ENCODE results near the gene SPINK8. TPM values are rescaled to one million over a fixed set of nuclear protein-coding genes. Genes with fewer than 3 reads are reported as not detected.

Gene SPINK8
- total RNA-seq, 2 experiments from 2014 or later, result not detected

- Mint-ChIP-seq H3K36me3 (peaks cover 27% of the 10 kb centered on the region), H3K27ac (peak overlapping the region; percentile 76), H3K27me3 (no peaks in the 10 kb centered on the region), H3K9me3 (ENCODE audit: low read depth) (no peaks in the 10 kb centered on the region), H3K4me1 (peaks cover 33% of the 10 kb centered on the region), H3K4me3 (peak overlapping the region; percentile 25)
- ATAC-seq (peak; percentile 24), DNase-seq (peak; percentile 46)
- CTCF ChIA-PET, result interaction anchor here (1.1 to 7.5 kb wide), 8 partner anchors 16 to 167 kb away, joined by 3 to 61 read pairs (median 4); partner anchors contain the start of gene ZNF589
These were observed 64.4 kb downstream of the SPINK8 start for GRCh38 chr3:48268936-48269561.

- DNase-seq (peak; percentile 90), ATAC-seq (peak; percentile 98)
- peak overlapping the region; percentile 76 for H3K27ac Mint-ChIP-seq
- no peaks in the 10 kb centered on the region for H3K27me3 Mint-ChIP-seq
- peaks cover 30% of the 10 kb centered on the region for H3K36me3 Mint-ChIP-seq
- H3K4me1 Mint-ChIP-seq, result peaks cover 31% of the 10 kb centered on the region
- CTCF ChIA-PET, result interaction anchor here (1.1 to 7.5 kb wide), 6 partner anchors 21 to 168 kb away, joined by 3 to 61 read pairs (median 4); partner anchors contain the start of gene ZNF589
- peak overlapping the region; percentile 25 for H3K4me3 Mint-ChIP-seq
- no peaks in the 10 kb centered on the region for H3K9me3 Mint-ChIP-seq (ENCODE audit: low read depth)
These were observed 65.0 kb downstream of the SPINK8 start for GRCh38 chr3:48268381-48268935.

- CTCF ChIA-PET, result interaction anchor here (1.1 to 7.5 kb wide), 5 partner anchors 20 to 168 kb away, joined by 3 to 61 read pairs (median 5); partner anchors contain the start of gene ZNF589
- ATAC-seq, result no peak
- Mint-ChIP-seq H3K36me3 (peaks cover 30% of the 10 kb centered on the region), H3K27me3 (no peaks in the 10 kb centered on the region), H3K27ac (peak overlapping the region; percentile 76), H3K4me3 (no peak overlapping the region), H3K4me1 (peaks cover 30% of the 10 kb centered on the region), H3K9me3 (ENCODE audit: low read depth) (no peaks in the 10 kb centered on the region)
- no peak for DNase-seq
These were observed 65.7 kb downstream of the SPINK8 start for GRCh38 chr3:48267782-48268181.

- no peak overlapping the region for H3K27ac Mint-ChIP-seq
- no peak overlapping the region for H3K4me3 Mint-ChIP-seq
- peaks cover 2% of the 10 kb centered on the region for H3K4me1 Mint-ChIP-seq
- no peaks in the 10 kb centered on the region for H3K9me3 Mint-ChIP-seq (ENCODE audit: low read depth)
- H3K27me3 Mint-ChIP-seq, result no peaks in the 10 kb centered on the region
- CTCF ChIA-PET, result interaction anchor here (1.6 kb wide), 1 partner anchor 15 kb away, joined by 5 read pairs; no protein-coding TSS in a partner anchor
- ATAC-seq, result no peak
- H3K36me3 Mint-ChIP-seq, result peaks cover 56% of the 10 kb centered on the region
- no peak for DNase-seq
These were observed 74.9 kb downstream of the SPINK8 start for GRCh38 chr3:48258530-48258929.

Small RNA genes lying within 50 kb of the gene (microRNA-seq; reads per million reads assigned to microRNA genes)
- gene MIR2115, result not detected

Other genes starting within 250 kb of the SPINK8 start
- 10 to 100 TPM; 33.1 to 39.4 TPM for gene CDC25A, start 145.2 kb downstream of the SPINK8 start, total RNA-seq
- gene CAMP, start 110.2 kb downstream of the SPINK8 start, total RNA-seq, result not detected
- 10 to 100 TPM; 25.3 to 36.3 TPM for gene ZNF589, start 92.6 kb downstream of the SPINK8 start, total RNA-seq
- gene NME6, start 32.3 kb downstream of the SPINK8 start, total RNA-seq, result 10 to 100 TPM; 26.3 to 34.5 TPM
- not detected for gene FBXW12, start 38.6 kb upstream of the SPINK8 start, total RNA-seq
- gene PLXNB1, start 96.4 kb upstream of the SPINK8 start, total RNA-seq, result 1 to 10 TPM; 1.8 to 4.0 TPM
- gene CCDC51, start 106.5 kb upstream of the SPINK8 start, total RNA-seq, result 10 to 100 TPM; 18.4 to 21.9 TPM
- 100 to 1,000 TPM; 219 to 298 TPM for gene TMA7, start 106.6 kb upstream of the SPINK8 start, total RNA-seq
- 10 to 100 TPM; 20.9 to 21.2 TPM for gene ATRIP, start 113.1 kb upstream of the SPINK8 start, total RNA-seq
- gene SHISA5, start 170.5 kb upstream of the SPINK8 start, total RNA-seq, result 100 to 1,000 TPM; 198 to 313 TPM
- 10 to 100 TPM; 12.2 to 26.9 TPM for gene PFKFB4, start 223.1 kb upstream of the SPINK8 start, total RNA-seq
- gene UCN2, start 230.1 kb upstream of the SPINK8 start, total RNA-seq, result not detected

Data from activated CD8-positive, alpha-beta memory T cell treated with anti-CD3 and anti-CD28 coated beads, Interleukin-2, amount 10 ng/mL, durations not matched to agents 7 days and 5 days (primary cell).